GM19328 (cell line): ENCODE measurements around the gene ZGLP1.

Source experiments
- ATAC-seq: cut with Tn5 transposase; IDR thresholded peaks from one replicate; pipeline ENCODE4 v1.9.1; 2021; ENCODE audit warnings: mild to moderate bottlenecking, moderate library complexity; ENCODE audit not compliant: unreplicated experiment

The ZGLP1 gene

DNA sequence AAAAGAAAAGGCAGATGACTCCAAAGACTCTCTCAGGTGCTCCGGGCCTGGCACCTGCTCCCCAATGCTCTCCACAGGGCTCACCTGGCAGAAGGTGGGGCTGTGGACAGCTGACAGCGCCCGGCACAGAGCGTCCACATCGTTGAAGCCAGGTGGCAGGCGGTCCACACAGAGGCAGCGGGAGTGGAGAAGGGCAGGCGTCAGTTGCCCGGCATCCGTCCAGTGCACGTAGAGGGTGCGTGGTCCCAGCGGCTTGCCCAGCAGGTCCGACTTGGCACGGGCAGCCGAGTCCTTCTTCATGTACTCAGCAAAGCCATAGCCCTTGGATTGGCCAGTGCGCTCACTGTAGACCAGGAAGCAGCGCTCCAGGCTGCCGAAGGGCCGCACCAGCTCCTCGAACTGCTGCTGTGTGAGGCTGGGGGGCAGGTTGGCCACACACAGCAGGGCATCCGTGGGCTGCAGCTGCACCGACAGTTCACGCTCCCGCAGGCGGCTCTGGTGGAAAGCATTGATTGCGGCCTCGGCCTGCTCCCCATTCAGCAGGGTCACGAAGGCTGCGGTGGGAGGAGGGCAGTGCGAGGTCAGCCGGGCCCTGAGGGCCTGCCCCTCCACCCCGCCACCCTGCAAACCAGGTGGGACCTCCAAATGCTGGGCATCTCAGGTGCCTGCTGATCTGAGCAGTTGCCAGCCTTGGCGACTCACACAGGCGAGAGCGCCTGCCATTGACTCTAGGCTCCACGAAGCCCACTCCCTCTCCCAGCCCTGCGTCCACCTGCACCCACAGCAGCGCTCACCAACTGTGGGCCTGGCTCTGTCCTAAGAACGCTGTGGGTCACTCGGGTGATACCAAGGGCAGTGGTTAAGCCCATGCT lies 19.2 kb upstream of the ZGLP1 start:
- no peak for ATAC-seq

DNA sequence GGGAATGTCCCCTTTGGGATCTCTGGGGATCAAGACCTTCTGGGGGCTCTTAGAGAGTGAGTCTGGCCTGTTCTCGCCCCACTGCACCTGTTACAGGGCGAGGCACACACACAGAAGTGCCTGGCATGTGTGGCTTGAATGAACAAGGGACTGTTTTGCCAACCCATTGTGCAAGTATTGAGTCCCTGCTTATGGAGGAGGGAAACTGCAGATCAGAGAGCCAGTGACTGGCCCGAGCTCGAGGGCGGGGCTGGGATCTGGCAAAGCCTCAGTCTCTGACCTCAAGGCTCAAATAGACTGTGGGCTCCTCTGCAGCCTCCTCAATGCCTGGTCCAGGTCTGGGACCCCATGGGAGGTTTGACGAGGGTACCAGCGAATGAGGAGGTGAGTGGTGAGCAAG lies 18.2 kb upstream of the ZGLP1 start:
- no peak for ATAC-seq

DNA sequence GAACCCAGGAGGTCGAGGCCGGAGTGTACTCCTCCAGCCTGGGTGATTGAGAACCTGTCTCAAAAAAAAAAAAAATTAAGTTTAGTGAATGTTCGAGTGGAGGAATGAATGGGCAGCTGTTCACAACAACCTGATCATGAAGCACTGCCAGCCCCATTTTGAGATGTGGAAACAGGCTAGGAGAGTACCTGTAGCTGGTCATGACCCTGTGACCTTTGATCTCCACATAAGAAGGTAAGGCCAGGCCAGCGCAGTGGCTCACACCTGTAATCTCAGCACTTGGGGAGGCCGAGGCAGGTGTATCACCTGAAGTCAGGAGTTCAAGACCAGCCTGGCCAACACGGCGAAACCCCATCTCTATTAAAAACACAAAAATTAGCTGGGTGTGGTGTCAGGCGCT lies 16.1 kb upstream of the ZGLP1 start:
- no peak for ATAC-seq

DNA sequence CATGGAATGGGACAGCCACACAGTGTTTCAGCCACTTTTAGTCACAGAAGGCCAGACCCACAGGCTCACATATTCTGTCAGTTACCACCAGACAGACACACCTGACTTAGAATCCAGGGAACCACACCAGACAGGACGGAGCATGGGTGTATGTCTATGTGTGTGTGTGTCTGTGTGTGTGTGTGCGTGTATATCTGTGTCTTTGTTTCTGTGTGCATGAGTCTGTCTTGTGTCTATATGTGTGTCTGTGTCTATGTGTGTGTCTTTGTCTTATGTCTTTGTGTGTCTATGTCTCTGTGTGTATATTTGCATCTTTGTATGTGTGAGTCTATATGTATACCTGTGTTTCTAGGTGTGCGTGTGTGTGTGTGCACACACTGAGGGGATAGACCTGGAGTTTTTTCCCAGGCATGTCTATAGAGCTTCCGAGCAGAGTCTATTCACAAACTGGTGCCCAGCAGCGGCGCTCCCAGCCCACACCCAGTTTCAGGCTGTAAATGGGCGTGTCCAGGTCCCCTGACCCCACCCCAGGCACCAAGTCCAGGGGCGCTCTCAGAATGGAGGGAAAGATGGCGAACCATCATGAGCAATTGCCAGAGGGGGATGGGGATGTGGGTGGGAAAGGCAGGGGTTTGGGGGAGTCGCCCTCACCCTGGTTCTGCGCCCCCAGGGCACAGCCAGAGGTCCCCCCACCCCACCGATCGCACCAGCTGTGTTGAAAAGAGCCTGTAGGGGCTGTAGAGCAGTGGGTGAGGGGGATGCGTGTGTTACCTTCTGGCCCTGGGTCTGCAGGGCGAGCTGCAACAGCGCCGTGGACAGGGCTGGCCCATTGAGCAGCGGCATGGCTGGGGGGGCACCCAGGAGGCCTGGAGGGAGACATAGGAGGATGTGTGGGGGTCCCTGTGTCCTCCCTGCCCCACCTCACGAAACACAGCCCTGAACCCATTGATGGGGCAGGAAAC lies 12.5 kb upstream of the ZGLP1 start:
- ATAC-seq, result no peak

DNA sequence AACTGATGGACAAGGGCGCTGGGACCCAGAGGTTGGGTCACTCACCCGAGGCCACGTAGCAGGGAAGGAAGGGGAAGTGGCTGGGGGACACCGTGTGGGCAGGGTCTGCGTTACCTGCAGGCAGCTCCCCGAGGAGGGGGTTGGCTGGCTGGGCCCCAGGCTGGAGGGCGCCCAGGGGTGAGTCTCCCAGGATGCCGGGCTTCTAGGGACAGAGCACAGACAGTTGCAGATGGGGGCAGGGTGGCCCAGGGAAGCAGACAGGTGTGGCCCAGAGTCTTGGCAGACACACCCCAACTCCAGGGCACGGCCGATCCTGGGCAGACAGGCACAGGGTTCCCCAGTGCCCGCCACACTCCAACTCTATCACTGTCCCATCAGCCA lies 11.8 kb upstream of the ZGLP1 start:
- ATAC-seq, result no peak

DNA sequence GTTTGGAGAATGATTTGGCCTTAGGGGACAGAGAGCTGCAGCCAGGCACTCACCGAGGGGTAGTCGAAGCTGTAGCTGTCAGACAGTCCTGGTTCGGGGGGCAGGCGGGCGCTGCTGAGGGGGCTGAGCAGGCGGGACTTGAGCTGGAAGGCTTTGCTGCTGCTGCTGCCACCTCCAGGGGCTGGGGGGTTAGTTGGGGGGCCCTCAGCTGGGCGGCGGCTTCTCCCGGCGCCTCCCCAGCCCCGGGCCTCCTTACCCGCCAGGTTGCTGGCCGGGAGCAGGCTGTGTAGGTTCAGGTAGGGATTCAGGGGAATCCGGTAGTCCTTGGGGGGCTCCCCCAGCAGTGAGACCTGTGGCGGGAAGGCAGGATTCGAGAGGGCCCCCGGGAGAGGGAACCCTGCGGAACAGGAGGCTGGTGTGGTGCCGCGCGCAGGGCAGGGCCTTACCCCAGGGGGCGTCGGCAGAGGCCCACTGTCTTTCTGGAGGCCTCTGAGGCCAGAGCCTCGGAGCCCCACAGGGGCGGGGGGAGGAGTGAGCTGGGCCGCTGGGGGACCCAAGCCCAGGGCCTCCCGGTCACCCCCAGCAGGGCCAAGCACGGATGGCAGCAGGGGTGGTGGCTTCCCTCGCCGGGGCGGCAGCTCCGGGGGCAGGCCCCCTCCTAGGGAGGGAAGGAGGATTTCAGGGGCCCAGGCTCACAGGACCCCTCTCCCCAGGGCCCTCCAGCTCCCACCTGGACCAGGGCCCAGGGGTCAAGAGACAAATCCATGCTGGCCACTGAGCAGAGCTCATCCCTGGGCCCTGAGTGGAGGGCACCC lies 11.2 kb upstream of the ZGLP1 start:
- ATAC-seq, result no peak

DNA sequence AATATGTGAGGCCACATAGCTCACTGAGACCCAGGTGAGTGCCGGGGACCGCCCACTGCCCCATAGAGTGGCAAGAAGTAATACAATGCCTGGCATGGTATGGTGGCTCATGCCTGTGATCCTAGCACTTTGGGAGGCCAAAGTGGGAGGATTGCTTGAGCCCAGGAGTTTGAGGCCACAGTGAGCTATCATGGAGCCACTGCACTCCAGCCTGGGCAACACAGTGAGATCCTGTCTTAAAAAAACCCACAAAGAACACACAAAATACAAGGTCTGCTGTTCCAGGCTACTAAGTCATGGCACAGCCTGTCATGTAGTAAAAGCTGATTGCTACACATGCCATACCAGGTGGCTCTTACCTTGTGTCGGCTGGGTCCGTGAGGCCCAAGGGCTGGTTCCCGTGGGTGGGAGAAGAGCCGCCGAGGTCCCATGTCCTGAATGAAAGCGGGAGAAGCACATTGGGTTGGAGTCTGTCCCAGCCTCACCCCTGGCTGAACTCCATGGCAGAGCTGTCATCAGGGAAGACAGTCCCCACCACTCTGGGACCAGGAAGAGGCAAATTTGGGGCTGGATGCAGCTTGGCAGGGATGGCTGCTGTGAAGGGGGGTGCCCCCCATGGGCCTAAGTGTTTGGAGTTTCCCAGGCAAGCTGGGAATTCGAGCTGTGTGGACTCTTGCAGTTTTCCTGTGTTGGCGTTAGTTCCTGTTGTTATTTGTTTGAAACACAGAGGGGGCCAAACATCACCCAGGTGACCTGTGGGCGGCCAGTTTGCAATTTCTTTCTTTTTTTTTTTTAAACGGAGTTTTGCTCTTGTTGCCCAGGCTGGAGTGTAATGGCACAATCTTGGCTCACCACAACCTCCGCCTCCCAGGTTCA lies 9.4 kb upstream of the ZGLP1 start:
- no peak for ATAC-seq

DNA sequence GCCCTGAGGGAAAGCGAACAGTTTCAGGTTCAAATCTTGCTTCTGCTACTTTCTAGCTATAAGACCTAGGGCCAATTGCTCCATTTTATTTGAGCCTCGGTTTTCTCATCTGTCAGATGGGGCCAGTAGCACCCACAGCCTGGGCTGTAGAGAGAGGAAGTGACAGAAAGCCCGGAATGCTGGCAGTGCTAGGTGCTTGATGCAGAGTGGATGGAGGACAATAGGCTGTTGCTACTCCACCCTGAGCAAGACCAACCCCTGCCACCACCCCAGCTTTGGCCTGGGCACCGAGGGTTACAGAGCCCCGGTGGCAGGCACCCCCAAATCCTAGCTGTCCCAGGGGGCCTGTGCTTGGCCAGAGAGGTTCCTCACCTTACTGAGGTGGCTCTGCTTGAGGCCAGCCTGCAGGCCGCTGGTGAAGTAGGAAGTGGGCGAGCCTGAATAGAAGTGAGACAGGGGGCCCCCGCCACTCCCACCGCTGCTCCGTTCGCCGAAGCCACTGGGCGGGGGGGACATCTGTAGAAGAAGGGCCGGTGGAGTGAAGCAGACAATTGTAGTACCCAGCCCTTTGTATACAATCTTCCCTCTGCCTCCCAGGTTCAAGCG lies 8.3 kb upstream of the ZGLP1 start:
- ATAC-seq, result no peak

DNA sequence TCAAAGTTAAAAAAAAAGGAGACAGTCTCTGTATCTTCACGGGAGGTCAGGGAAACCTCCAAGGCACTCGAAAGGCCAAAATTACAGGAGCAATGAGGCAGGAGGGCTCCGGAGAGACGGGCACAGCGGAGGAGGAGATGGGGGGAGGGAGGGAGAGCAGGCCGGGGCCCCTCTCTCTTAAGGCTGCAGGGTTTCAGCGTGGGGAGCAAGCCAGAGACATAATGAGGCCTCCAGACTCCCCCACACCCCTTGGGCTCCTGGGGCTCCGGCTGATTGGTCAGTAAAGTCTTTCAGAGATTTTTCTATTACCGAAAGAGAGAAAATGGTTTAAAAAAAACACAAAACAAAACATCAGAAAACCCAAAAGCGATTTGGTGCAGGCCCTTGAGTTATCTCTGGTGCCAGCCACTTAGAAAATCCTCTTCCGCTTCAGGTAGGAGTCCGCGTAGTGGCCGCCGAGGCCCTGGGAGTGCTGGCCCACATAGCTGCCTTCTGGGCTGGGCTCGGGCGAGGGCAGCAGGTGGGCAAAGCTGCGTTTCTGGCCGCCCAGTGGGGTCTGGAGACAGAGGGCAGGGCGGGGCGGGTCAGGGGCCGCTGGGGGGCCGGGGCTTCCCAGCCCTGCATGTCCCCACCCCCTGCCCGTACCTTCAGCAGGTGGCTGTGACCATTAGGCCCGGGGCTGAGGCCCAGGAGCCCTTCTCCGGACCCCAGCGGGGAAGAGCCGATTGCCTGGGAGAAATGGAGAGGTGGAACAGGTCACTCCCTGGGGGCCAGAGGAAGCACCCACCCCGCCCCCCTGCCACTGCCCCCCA lies 7.6 kb upstream of the ZGLP1 start:
- ATAC-seq, result no peak

DNA sequence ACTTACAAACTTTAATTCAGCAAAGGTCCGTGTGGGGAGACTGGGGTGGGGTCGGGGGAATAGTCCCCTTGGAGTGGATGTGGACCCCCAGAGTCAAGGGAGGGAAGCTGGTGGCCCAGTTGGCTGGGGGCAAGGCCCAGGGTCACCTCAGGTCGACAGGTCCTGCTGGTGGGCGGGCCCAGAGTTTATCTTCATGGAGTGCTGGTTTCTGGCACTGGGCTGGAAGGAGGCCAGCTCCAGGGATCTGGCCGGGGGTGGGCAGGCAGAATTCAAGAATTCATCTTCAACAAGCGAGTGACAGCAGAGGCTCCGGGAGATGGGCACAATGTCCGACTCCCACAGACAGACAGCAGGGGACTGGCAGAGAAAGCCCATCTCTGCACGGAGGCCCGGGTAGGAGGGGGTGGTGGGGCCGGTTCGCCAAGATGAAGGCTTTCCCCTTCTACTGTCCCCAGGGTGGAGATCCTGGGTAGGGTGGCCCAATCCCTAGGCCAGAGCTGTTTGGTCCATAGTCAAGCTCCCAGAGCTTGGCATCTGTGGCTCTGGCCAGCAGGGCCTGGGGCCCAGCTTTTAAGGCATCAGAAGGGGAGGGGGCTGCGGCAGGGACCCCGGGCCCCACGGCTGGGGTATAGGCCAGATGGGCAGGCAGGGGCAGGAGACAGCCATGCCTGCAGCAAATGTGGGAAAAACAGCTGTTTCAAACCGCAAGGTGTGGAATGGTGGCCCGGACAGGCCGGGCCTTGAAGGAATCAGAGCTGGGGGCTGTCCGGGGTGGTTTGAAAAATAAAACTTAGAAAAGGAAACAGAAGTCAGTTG lies 6.8 kb upstream of the ZGLP1 start:
- ATAC-seq, result peak; percentile 14

DNA sequence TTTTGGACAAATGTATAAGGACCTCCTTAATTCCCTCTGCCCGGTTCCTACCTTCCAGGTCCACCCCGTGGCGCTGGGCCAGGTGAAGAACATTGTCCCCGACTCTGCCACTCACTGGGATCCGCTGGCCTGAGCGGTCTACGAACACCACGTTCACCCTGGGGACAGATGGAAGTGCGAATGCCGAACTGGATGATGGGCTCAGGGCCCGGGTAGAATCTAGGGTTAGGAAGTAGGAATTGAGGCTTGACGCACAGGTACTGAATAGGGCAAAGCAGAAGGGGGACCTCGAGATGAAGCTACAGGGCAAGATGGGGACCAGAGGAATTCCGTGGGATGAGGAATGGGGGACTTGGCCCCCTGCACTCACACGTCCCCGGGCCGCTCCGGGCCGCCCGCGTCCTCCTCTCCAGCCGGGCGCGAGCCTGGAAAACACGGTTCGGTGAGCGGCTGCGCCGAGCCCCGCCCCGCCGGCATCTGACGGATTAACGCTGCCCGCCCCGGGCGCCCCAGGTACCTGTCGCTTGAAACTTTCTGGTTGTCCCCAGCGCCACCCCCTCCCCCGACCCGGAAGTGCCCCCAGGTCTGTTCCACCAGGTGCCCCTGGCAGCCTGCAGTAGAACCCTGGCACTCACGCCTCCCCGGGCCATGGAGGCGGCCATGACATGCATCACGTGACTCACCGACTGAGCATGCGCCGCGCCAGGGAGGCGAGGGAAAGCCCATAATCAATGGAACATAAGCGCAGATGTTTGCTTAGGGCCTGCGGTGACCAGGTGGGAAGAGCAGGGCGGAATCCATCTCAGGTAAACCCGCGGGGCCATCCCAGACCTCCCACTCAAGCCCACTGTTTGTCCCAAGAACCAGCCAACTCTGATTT lies 6.0 kb upstream of the ZGLP1 start, which contains the start of gene FDX2:
Gene FDX2, minus strand, starts transcription at position 681 of the 880 bp plus-strand sequence. Its CDS starts 19 bp downstream, at position 662.
- ATAC-seq, result peak; percentile 62

DNA sequence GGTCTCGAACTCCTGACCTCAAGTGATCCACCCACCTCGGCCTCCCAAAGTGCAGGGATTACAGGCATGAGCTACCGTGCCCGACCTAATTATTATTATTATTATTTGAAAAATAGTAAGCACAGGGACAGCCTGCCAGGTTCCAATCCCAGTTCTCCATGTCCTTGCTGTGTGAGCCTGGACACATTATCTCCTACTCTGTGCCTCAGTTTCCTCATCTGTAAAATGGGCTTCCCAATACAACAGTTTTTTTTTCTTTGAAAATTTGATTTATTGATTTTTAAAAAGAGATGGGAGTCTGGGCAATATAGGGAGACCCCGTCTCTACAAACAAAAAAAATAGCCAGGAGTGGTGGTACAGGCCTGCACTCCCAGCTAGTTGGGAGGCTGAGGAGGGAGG lies 3.3 kb downstream of the ZGLP1 start:
- ATAC-seq, result no peak

DNA sequence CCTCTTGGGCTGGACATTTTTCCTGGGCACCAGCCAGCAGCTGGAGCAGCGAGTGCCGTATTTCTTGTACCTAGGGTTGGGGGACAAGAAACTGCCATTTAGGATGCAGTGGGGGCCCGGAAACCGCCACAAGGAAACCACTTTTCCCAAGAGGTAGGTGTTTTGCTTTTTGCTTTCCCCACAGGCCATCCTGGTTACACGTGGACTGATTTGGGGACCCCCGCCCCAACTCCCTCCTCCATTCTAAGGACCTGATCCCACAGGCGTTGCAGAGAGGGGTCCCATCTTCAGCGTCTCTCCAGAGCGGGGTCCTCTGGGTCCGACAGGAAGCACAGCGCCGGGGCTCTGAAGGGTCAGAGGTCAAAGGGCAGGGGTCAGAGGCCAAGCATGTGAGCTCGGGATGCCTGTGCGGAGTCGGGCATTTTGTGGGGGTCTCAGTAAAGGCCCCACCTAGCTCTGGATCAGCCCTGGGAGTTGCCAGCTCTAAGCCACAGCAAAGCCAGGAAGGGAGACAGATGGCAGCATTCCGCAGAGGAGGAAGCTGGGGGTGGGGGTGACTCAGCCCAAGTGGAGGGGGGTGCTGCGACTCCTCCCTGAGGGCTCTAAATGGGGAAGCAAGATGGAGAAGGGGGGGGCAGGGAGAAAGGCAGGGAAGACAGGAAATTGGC lies 4.3 kb downstream of the ZGLP1 start:
- ATAC-seq, result no peak

DNA sequence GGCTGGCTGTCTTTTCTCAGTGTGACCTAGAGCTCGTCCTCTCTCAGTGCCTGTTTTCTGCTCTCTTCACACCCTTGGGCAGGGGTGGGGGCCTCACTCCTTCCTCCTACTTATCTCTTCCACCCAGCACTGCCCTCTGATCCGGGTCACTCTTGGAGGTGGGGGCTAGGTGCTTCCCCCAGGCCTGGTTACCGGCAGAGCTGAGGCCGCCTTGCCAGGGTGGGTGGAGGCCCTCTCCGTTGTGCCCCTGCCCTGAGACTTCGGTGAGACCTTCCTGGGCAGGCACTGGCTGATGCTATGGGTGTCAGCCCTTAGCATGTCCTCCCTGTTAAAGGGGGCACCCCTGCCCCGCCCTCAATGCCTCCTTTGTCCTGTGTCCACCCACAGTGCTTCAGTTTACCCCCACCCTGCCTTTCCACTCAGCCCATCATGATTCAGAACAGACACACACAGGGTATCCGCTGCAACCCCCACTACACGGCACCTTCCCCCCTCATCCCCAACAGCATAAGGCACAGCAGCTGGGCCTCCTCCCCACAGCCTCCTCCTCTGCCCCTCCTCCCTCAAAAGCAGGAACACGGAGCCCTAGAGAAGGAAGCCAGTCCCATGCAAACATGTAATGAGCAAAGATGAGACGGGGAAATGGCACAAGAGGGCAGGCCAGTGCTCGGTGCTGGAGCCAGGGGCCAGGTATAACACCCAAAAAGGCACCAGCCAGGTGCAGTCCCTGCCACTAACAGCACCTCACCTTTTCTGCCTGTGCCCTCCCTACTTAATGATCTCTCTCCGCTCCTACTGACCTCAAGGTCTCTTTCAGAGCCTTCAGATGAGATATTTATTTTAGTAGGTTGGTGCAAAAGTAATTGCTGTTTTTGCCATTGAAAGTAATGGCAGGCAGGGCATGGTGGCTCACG lies 9.8 kb downstream of the ZGLP1 start:
- ATAC-seq, result no peak

DNA sequence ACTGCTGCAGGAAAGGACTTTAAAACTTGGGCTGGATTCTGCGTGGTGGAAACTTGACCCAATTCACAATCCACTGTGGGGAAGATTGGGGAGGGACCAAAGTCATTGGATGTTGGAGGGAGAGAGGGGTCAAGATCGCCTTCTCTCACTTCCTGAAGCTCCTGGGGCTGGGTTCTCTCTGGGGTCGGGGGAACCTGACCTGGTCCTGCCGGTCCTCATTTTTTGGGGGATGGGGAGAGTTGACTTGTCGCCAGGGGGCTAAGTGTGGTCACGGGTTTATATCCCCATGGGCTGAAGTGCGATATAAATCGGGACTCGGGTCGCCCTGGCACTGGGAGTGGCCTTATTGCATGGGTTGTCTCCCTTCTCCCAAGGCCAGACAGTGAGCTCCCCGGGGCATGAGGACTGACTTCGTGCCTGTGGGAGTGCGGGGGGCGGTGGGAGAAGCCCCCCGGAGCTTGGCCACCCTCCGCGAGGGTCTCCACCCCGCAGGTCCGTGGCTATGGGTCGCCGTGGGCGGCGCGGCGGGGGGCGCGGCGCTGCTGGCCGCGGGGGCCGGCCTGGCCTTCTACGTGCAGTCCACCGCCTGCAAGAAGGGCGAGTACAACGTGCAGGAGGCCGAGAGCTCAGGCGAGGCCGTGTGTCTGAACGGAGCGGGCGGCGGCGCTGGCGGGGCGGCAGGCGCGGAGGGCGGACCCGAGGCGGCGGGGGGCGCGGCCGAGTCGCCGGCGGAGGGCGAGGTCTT lies 13.6 kb downstream of the ZGLP1 start:
- no peak for ATAC-seq
